A549 (cell line): ENCODE results near the gene ZDHHC11. TPM values are rescaled to one million over a fixed set of nuclear protein-coding genes. Genes with fewer than 3 reads are reported as not detected.
"Not testable (repeated sequence)": the region's sequence is repeated elsewhere in the genome, so short reads cannot be mapped to it uniquely, and the experiment has no call there.

ENCODE experiments used
- ATAC-seq, 2 experiments: fragments of 200-7000 bp in 1 of 2; fragments of >200 bp in 1 of 2; cut with Nextera tagmentation in 1 of 2; cut with Tn5 transposase in 1 of 2; 3 replicates each; pipeline versions ENCODE4 v1.8.0 to v1.9.1; 2018 to 2020; ENCODE audit warnings: mild to moderate bottlenecking in 1 of 2, moderate library complexity in 1 of 2
- CTCF ChIA-PET: fragments of 300-600 bp; sonication (Branson Sonifier 250); formaldehyde crosslinking; extraction: SDS; loops from one replicate; lab custom pipeline; 2021; ENCODE audit warnings: antibody characterized with exemption, inconsistent platforms; lab: Yijun Ruan, JAX
- POLR2A ChIA-PET: fragments of 350-600 bp; formaldehyde crosslinking; extraction: SDS; loops from one replicate; lab custom pipeline; 2021; ENCODE audit warnings: antibody characterized with exemption, inconsistent platforms; lab: Yijun Ruan, JAX
- DNase-seq, 2 experiments: peaks; one replicate each; pipeline versions ENCODE4 v3.0.0 to v3.0.0-alpha.2; 2011 to 2016; ENCODE audit warnings: low read depth in 1 of 2, low spot score in 1 of 2
- FAIRE-seq: peaks from 2 replicates; lab custom pipeline; 2011; peaks lifted over from hg19 to GRCh38; lab: Jason Lieb, UNC
- H3K27ac ChIP-seq, 2 experiments: fragments of >200 bp; sonication (Bioruptor Twin); formaldehyde crosslinking; 3 replicates each; pipeline ENCODE4 v1.5.1; 2016 to 2017
- H3K4me1 ChIP-seq: fragments of >200 bp; sonication (Bioruptor Twin); formaldehyde crosslinking; 3 replicates; pipeline ENCODE4 v1.6.1; 2016
- H3K4me2 ChIP-seq: fragments of >200 bp; sonication (Bioruptor Twin); formaldehyde crosslinking; 3 replicates; pipeline ENCODE4 v1.6.1; 2016
- H3K4me3 ChIP-seq: fragments of >200 bp; sonication (Bioruptor Twin); formaldehyde crosslinking; 3 replicates; pipeline ENCODE4 v1.5.1; 2016
- H3K9me3 ChIP-seq: fragments of >200 bp; sonication (Bioruptor Twin); formaldehyde crosslinking; 3 replicates; pipeline ENCODE4 v1.6.1; 2016
- FOSB ChIP-seq: fragments of 250-450 bp; sonication (Bioruptor Pico); IDR thresholded peaks from 2 replicates; pipeline ENCODE4 v1.5.0; 2020; ENCODE audit warnings: mild to moderate bottlenecking, moderate library complexity
- HEYL ChIP-seq: fragments of 250-450 bp; sonication (Bioruptor Pico); IDR thresholded peaks from 2 replicates; pipeline ENCODE4 v1.8.0; 2021; ENCODE audit warnings: mild to moderate bottlenecking, moderate library complexity
- HOXB5 ChIP-seq: fragments of 250-450 bp; sonication (Bioruptor Pico); IDR thresholded peaks from 2 replicates; pipeline ENCODE4 v1.5.0; 2020; ENCODE audit warnings: mild to moderate bottlenecking, moderate library complexity
- JUNB ChIP-seq: fragments of >200 bp; sonication (Bioruptor Twin); formaldehyde crosslinking; IDR thresholded peaks from 2 replicates; pipeline ENCODE4 v1.6.1; 2016
- SMC3 ChIP-seq: fragments of >200 bp; sonication (Bioruptor Twin); formaldehyde crosslinking; IDR thresholded peaks from 3 replicates; pipeline ENCODE4 v1.6.1; 2018; ENCODE audit warnings: inconsistent platforms
- ZSCAN20 ChIP-seq: fragments of 250-450 bp; sonication (Bioruptor Pico); IDR thresholded peaks from 2 replicates; pipeline ENCODE4 v1.8.0; 2022; ENCODE audit warnings: mild to moderate bottlenecking, moderate library complexity
- WGBS: methylation state at CpG from one replicate; pipeline ENCODE4 v1.1.6; 2017; ENCODE audit errors: missing lambda C conversion rate; 5-methylcytosine and 5-hydroxymethylcytosine counted together
- polyA plus RNA-seq, 4 experiments: library from polyadenylated mRNA; depleted of rRNA in 3 of 4; stranded (reverse); fragments of >200 nt; fragmentation: RNase III in 1 of 4; extraction: RNeasy Plus Mini Kit Qiagen cat#74134 plus additional on column Dnase treatment in 1 of 4; gene quantifications; 2 replicates in 3 of 4; 3 replicates in 1 of 4; pipeline ENCODE4 v1.2.3, GENCODE V29; 2011 to 2017

Gene ZDHHC11
- polyA plus RNA-seq, 2 of the 4 experiments (the other 2 are of a cell fraction): 2.6 to 13.7 TPM

- FAIRE-seq, H3K4me3 ChIP-seq, ATAC-seq, CTCF ChIA-PET, H3K27ac ChIP-seq, H3K4me1 ChIP-seq, POLR2A ChIA-PET, H3K9me3 ChIP-seq, DNase-seq, H3K4me2 ChIP-seq: not testable (repeated sequence)
- 69% methylated on average over 13 of the region's 13 CpGs for WGBS
These were observed 77.9 kb downstream of the ZDHHC11 start for GRCh38 chr5:772931-773330.

- H3K9me3 ChIP-seq, POLR2A ChIA-PET, FAIRE-seq, DNase-seq, H3K27ac ChIP-seq, H3K4me2 ChIP-seq, H3K4me1 ChIP-seq, CTCF ChIA-PET, H3K4me3 ChIP-seq: not testable (repeated sequence)
- peak in 1 of 2 experiments; percentile 7; a peak in 2 of 6 replicates for ATAC-seq
- WGBS: 68% methylated on average over 7 of the region's 14 CpGs
These were observed 78.3 kb downstream of the ZDHHC11 start for GRCh38 chr5:772547-772890.

- H3K27ac ChIP-seq, H3K9me3 ChIP-seq, ATAC-seq, POLR2A ChIA-PET, FAIRE-seq, DNase-seq, H3K4me1 ChIP-seq, CTCF ChIA-PET, H3K4me2 ChIP-seq, H3K4me3 ChIP-seq: not testable (repeated sequence)
- 52% methylated on average over 13 of the region's 31 CpGs for WGBS
These were observed 78.8 kb downstream of the ZDHHC11 start for GRCh38 chr5:771841-772546.

- H3K27ac ChIP-seq, CTCF ChIA-PET, POLR2A ChIA-PET, H3K4me2 ChIP-seq, DNase-seq, H3K4me1 ChIP-seq, H3K4me3 ChIP-seq, H3K9me3 ChIP-seq, FAIRE-seq, ATAC-seq: not testable (repeated sequence)
- 65% methylated on average over 12 of the region's 19 CpGs for WGBS
These were observed 79.6 kb downstream of the ZDHHC11 start for GRCh38 chr5:771087-771781.

GRCh38 chr5:770585-770984, 80.2 kb downstream of the ZDHHC11 start:
- H3K27ac ChIP-seq, DNase-seq, H3K4me1 ChIP-seq, H3K4me3 ChIP-seq, H3K9me3 ChIP-seq, CTCF ChIA-PET, POLR2A ChIA-PET, H3K4me2 ChIP-seq, FAIRE-seq: not testable (repeated sequence)
- ATAC-seq: peak in 1 of 2 experiments; percentile 3; a peak in 2 of 6 replicates
- 81% methylated on average over 8 of the region's 10 CpGs for WGBS

GRCh38 chr5:769485-770145, 81.2 kb downstream of the ZDHHC11 start:
- H3K4me3 ChIP-seq, H3K4me1 ChIP-seq, H3K4me2 ChIP-seq, POLR2A ChIA-PET, CTCF ChIA-PET, FAIRE-seq, ATAC-seq, H3K9me3 ChIP-seq, H3K27ac ChIP-seq, DNase-seq: not testable (repeated sequence)
- 77% methylated on average over 29 of the region's 29 CpGs for WGBS

- no peaks in the 10 kb centered on the region for H3K9me3 ChIP-seq
- no peak overlapping the region for H3K27ac ChIP-seq
- ChIA-PET CTCF (no interaction called here), POLR2A (no interaction called here)
- no peaks in the 10 kb centered on the region for H3K4me1 ChIP-seq
- WGBS: 58% methylated on average over 28 of the region's 32 CpGs
- TF ChIP-seq JUNB (no peak), FOSB (CRISPR knock-in tag) (no peak), HEYL (CRISPR knock-in tag) (no peak), HOXB5 (CRISPR knock-in tag) (no peak), SMC3 (no peak), ZSCAN20 (CRISPR knock-in tag) (no peak)
- DNase-seq (no peak), ATAC-seq (no peak), FAIRE-seq (no peak)
- no peak overlapping the region for H3K4me3 ChIP-seq
- H3K4me2 ChIP-seq: no peak overlapping the region
These were observed 83.9 kb downstream of the ZDHHC11 start for GRCh38 chr5:766666-767431.
